HT-29 (cell line): Measurements from ENCODE around the gene STMN3. TPM values are rescaled to one million over a fixed set of nuclear protein-coding genes. Genes with fewer than 3 reads are reported as not detected.
"Not testable (repeated sequence)": the region's sequence is repeated elsewhere in the genome, so short reads cannot be mapped to it uniquely, and the experiment has no call there.

ENCODE experiments used
- DNase-seq: peaks from one replicate; pipeline ENCODE4 v3.0.0-alpha.2; 2015; ENCODE audit warnings: low spot score
- total RNA-seq: library from RNA; depleted of rRNA; stranded (reverse); fragments of >200 nt; shearing (Covaris generic); gene quantifications from 2 replicates; pipeline ENCODE4 v1.2.3, GENCODE V29; 2014

The STMN3 gene
- total RNA-seq, 1 experiment from 2014 or later: 7.0 TPM

DNA sequence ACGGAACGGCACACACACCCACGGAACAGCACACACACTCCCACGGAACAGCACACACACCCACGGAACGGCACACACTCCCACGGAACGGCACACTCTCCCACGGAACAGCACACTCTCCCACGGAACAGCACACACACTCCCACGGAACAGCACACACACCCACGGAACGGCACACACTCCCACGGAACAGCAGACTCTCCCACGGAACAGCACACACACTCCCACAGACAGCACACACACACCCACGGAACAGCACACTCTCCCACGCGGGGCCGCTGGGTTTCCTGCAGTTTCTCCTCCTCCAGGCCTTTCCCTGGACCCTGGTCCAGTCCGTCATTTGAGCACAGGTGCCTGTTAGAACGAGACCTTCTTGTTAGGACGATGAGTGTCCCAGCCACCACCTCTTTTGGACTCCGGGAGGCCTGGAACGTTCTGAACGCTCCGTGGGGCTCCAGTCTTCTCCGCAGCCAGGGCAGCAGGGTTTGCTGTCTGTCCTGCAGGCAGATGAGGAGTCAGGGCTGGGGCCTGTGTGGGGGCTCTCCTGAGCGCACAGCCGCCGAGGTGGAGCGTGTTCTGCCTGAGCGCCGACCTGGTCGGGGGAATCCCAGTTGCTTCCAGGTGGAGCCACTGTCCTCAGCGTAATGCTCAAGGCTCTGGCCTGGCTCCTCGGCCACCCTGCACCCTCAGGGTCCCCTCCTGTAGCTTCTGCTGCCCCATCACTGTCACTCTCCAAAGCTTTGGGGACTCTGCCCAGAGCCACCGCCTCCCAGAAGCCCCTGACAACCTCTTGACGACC, 25.6 kb upstream of the STMN3 start:
- DNase-seq: no peak

DNA sequence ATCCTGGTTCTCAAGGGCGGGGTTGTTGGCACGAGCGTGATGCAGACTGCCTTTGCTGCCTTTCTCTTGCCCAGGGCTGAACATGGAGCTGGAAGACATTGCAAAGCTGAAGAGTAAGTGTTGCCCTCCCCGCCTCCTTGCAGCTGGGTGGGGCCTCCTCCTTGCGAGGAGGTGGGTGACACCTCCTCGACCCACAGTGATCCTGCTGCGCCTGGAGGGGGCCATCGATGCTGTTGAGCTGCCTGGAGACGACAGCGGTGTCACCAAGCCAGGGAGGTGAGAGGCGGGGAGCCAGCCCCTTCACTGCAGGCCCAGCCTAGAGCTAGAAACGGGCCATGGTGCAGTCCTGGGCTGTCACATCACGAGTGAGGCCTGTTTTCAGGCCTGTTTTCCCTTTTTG, 24.8 kb upstream of the STMN3 start:
- no peak for DNase-seq

DNA sequence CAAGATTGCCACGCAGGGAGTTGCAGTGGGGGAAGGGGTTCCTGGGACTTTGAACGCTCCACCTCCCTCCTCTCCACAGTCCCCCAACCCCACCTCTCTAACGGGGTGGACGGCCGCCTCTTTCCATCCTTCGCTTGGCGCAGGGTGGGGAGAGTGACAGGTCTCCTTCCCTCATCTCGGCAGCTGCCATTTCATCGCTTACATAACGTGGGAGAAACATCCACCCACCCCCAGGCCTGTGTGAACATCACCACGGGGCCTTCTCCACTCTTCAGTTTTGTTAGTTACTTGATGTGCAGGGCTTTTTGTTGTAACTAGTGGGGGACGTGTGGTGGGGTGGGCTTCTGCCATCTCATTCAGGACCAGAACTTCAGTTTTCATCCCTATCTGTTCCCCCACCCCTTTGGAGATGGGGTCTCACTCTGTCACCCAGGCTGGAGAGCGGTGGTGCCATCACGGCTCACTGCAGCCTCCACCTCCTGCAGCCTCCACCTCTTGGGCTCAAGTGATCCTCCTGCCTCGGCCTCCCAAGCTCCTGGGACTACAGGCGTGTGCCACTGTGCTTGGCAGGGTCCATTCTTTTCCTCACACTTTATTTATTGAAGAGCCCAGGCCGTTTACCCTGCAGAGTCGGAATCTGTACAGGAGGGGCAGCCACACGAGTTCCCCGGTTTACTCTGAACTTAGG, 22.6 kb upstream of the STMN3 start:
- DNase-seq: no peak

DNA sequence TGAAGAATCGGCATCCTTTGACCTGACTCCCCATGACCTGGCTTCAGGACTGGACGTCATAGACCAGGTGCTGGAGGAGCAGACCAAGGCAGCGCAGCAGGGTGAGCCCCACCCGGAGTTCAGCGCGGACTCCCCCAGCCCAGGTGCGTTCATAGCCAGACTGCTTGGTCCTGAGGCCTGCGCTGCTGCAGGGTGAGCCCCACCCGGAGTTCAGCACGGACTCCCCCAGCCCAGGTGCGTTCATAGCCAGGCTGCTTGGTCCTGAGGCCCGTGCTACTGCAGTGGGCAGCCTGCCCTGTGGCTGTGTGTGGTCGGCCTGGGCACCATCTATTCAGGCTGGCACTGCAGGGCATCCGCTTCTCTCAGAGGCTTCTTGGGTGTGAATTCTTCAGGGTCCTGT, 20.7 kb upstream of the STMN3 start:
- DNase-seq: no peak

DNA sequence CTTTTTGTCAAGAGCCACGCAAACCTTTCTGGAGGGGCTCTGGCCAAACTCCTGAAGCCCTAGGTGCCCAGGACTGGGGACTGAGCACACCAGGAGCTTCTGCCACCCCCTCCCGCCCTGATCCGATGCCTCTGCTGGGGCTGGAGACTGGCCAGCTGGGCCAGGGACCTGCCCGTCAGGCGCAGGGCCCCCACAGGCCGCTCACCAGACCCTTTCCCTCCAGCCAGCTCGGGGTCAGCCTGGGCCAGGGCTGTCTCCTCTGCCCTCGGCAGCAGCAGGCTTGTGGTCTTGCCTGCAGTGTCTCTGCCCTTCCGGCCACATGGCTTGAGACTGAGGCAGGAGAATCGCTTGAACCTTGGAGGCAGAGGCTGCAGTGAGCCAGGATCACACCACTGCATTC, 19.4 kb upstream of the STMN3 start:
- no peak for DNase-seq

DNA sequence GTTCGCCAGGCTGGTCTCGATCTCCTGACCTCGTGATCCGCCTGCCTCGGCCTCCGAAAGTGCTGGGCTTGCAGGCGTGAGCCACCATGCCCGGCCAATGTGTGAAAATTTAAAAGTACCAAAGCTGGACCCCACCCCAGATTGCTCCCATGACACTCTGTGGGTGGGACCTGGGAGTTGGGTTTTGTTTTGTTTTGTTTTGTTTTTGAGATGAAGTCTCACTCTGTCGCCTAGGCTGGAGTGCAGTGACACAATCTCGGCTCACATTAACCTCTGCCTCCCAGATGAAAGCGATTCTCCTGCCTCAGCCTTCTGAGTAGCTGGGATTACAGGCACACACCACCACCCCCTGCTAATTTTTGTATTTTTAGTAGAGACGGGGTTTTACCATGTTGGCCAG, 18.5 kb upstream of the STMN3 start:
- not testable (repeated sequence) for DNase-seq

DNA sequence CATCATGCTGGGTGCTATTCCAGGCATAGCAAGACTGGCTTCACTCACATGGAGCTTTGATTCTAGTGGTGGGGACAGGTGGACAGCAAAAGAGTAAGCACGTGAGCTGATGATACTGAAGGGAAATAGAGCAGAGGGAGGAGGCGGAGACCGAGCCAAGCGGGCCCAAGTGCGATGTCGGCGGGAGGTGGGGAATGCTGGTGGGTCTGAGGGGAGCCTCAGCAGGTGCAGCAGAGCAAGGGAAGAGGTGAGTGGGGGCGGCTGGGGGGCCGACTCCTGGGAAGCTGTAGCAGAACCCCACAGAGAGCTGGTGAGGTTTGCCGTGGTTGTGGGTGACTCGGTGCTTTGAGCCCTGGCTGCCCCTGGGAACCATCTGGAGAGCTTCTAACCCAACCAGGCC, 15.1 kb upstream of the STMN3 start:
- no peak for DNase-seq

DNA sequence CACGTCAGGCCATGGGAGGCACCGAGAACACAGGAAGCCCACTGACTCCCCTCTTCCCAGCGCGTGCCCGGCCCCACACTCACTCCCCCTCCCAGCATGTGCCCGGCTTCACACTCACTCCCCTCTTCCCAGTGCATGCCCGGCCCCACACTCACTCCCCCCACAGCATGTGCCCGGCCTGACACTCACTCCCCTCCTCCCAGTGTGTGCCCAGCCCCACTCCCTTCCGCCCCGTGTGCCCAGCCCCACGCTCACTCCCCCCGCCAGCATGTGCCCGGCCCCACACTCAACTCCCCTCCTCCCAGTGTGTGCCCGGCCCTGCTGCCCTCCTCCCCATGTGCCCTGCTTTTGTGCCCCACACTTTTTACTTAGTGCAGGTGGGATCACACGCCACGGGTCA, 14.6 kb upstream of the STMN3 start:
- no peak for DNase-seq

DNA sequence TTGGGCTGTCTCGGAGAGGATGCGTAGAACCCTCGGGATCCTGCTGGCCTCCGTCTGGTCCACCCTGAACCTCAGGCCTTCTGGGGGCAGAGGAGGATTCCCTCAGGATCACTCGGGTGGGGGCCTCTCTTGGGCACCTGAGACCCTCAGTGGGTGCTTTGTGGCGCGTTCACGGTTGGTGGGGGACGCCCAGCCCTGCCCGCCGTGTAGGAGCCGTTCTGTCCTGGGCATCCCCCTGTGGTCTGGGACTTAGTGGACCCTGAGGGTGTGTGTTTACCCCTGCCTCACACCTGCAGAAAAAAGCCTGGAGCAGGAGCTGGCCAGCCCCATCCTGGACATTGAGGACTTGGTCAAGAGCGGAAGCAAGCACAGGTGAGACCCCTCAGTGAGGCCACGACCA, 12.5 kb upstream of the STMN3 start:
- no peak for DNase-seq

DNA sequence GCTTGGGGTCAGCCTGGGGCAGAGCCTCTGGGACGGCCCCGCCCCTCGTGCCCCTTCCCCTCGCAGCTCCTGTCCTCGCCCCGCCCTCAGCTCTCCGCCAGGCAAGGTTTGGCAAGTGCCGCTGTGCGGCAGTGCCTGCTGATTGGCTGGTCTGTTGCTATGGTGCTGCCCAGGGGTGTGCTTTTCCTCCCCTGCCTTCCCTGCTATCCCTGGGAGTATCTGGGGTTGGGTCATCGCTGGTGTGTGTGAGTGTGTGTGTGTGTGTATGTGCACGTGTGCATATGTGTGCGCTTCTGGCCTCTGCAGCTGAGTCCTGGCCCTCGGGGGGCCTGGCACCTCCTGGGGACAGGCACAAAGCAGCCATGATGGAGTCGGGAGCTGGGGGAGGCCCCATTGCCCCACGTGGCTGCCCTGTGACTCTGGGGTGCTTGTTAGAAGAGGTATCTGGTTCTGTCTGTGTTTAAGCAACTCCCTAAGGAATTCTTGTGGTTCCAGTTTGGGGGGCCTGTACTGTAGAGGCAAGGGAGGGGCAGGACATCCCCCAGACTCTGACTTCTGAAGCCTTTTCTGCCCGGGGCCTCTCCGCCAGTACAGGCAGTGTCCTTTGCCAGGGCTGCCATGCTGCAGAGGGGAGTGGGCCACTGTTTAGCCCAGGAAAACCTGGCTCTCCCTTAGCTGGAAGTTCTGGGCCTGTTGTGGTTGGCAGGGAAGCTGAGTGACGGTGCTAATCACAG, 11.8 kb upstream of the STMN3 start:
- DNase-seq: no peak

DNA sequence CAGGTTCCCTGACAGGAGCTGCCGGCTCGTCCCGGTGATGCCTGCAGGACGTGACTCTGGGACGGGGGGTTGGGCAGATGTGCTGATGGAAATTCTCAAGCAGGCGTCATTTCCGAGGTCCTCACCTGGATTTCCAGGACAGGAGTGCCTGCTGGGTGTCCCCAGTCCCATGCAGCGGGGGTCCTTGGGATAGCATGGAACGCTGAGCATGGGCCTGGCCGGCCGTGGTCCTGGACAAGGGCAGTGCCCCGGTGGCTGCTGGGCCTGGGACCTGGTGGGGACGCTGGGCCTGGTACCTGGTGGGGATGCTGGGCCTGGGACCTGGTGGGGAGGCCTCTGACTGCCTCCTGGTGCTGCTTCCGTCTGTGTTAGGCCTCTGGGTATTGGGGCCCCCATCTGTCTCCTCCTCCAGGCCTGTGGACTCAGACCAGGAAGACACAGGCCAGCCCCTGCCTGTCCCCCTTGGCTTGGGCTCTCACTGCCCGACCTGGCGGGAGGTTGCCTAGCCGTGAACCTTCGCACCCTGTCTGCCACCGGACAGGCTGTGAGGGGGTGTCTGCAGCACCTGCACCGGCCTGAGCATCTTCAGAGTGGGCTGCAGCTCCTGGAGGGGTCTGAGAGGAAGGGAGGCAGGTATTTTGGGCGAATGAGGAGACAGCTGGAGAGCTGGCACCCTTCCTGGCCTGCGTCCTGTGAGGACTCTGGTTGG, 11.1 kb upstream of the STMN3 start:
- no peak for DNase-seq

DNA sequence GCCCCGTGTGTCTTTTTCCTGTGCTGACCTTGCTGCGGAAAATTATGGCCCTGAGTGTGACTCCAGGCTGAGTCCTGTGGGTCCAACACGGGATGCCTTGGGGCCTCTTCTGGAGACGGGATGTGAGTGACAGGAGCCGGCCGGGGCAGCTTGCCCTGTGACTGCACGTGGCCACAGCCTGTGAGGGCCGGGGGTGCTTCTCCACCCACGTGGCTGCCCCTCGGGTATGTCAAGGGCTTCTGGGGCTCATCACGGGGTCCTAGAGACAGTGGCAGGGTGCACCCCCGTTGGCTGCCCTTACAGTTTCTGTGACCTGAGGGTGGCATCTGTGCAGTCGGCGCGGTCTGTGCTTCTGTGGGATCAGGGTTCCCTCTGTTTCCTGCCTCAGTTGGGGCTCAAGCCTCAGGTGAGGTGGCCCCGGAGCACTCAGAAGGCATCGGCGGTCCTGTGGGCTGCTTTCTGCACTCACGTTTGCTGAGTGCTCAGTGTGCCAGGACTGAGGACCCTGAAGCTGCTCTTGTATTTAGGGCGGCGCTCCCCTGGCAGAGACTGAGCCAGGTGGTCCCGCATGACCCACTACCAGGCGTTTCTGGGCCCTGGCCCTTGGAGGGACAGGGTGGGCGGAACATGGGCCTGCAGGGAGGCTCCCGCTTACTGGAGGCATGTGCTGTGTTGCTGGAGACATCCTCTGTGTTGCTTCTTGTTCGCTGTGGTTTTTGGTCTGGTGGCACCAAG, 10.3 kb upstream of the STMN3 start:
- DNase-seq: no peak

DNA sequence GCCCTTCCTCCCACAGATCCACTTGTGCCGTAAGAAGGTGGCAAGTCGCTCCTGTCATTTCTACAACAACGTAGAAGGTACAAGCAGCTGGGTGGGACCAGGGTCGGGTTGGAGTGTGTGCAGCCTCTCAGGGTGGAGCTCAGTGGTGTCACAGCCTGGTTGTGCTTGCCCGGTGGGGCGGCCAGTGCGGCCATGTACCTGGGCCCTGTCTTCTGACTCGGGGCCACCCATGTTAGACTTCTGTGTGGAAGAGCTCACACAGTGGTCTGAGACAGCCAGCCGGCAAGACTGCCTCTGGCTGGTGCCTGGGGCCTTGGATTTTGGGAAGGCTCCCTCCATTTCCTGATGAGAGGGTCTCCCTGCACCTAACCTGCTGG, 9.6 kb upstream of the STMN3 start:
- no peak for DNase-seq

DNA sequence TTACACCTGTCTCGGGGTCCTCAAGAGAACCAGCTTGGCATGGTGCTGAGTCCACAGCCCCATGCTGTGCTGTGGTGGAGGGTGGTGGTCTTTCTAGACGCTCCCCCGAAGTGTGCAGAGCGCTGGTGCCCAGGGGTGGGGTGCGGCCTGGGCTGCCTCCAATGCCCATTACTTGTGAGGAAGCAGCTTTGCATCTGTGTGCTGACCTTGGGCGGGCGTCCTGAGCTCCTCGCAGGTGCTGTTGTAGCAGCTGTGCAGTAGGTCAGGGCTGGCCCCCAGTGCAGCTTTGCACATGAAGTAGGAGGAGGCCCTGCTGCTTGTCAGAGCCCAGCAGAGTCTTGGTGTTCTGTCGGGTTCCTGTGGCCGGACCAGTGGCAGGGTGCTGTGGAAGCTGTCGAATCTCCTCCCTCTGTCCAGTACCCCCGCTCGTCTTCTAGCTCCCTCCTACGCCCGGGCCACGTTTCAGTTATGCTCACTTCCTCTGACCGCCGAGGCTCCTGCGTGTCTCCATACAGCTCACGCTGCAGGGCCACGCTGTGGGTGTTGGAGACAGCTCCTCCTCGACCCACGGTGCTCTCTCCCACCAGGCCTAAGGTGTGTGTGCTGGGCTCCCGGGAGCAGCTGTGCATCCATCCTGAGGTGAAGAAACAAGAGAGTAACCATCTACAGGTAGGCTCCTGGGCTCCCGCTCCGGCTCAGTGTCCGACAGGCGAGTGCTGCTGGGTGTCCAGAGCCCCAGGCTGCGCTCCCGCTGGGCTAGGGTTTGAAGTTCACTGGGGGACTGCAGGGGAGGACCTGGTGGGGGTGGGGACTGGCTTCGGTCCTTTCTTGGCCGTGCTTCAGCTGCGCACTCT, 9.0 kb upstream of the STMN3 start:
- DNase-seq: no peak

DNA sequence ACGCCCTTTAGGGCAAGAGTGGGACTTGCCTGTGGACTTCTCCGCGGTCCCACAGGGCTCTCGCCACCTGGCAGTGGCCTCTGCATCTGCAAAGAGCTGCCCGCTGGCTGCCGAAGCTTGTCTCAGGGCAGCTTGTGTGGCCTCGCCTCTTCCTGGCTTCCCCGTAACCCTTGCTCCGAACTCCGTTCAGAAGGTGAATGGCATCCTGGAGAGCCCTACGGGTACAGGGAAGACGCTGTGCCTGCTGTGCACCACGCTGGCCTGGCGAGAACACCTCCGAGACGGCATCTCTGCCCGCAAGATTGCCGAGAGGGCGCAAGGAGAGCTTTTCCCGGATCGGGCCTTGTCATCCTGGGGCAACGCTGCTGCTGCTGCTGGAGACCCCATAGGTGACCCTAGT, 7.9 kb upstream of the STMN3 start:
- no peak for DNase-seq

DNA sequence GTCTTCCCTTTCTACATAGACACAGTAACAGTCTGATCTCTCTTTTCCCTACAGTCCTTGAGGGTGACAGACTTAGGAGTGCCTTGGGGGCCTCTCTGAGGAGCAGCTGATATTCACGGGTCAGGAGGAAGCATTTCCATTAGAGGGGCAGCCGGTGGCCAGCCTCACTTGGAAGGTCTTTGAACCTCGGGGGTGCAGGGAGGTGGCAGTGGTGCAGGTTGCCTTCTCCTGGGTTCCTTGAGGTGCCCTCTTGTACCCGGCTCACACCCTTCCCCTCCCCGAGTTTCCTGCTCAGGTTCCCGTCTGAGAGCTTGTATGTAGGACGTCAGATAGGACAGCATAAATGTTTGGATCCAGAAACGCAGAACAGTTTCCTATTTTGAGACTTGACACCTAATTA, 7.4 kb upstream of the STMN3 start:
- DNase-seq: no peak

DNA sequence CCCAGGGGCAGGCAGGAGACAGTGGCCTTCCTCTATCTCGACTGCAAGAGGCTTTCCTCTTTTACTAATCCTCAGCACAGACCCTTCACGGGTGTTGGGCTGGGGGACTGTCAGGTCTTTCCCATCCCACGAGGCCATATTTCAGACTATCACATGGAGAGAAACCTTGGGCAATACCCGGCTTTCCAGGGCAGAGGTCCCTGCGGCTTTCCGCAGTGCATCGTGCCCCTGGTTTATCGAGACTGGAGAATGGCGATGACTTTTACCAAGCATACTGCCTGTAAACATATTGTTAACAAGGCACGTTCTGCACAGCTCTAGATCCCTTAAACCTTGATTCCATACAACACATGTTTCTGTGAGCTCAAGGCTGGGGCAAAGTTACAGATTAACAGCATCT, 7.0 kb upstream of the STMN3 start:
- DNase-seq: not testable (repeated sequence)

DNA sequence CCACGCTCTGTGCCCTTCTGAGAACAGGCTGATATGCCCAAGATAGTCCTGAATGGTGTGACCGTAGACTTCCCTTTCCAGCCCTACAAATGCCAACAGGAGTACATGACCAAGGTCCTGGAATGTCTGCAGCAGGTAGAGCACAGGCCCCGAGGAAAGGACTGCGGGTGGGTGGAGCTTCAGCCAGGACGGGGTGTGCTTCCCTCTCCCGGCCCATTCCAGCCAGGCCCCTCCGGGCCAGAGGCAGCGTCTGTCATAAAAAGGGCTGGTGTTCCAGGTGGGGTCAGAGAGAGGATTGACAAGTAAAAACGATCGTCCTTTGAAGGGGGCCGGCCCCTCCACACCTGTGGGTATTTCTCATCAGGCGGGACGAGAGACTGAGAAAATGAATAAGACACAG, 6.1 kb upstream of the STMN3 start:
- DNase-seq: no peak

DNA sequence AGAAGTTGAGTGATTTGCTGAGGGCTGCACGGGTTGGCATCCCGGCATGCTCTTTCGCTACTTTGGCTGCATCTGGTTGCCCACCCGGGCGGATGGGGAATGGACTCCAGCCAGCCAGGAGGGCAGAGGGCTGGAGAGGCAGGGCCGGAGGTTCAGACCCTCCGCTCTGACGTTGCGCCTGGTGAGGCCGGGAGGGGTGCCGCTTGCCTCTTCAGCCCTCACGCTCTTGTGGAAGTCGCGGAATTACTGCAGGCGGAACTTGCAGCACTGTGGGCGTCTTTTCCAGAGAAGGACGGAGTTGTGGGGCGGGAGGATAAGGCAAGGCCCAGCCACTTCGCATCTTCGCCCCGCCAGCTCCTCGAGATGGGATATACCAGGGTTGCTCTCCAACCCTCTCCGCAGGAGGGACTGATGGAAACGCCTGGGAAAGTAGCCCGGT, 5.5 kb upstream of the STMN3 start:
- no peak for DNase-seq
